ENCODE measurements around the gene RC3H1. TPM values are rescaled to one million over a fixed set of nuclear protein-coding genes. Genes with fewer than 3 reads are reported as not detected.
A peak's percentile ranks its signal among the peaks of the same experiment; 100 is the strongest.

The RC3H1 gene
- total and polyA plus RNA-seq, 2 donors (not counting 1 experiment from before 2014, with no cell fraction given): 13.6 to 17.5 TPM

- no peak overlapping the region for H3K4me2 ChIP-seq (ENCODE audit: extremely low read depth, insufficient read depth, low read length)
- no peak overlapping the region for H3K9ac ChIP-seq (ENCODE audit: insufficient read depth, low read length)
- TF ChIP-seq, protein P1, sequence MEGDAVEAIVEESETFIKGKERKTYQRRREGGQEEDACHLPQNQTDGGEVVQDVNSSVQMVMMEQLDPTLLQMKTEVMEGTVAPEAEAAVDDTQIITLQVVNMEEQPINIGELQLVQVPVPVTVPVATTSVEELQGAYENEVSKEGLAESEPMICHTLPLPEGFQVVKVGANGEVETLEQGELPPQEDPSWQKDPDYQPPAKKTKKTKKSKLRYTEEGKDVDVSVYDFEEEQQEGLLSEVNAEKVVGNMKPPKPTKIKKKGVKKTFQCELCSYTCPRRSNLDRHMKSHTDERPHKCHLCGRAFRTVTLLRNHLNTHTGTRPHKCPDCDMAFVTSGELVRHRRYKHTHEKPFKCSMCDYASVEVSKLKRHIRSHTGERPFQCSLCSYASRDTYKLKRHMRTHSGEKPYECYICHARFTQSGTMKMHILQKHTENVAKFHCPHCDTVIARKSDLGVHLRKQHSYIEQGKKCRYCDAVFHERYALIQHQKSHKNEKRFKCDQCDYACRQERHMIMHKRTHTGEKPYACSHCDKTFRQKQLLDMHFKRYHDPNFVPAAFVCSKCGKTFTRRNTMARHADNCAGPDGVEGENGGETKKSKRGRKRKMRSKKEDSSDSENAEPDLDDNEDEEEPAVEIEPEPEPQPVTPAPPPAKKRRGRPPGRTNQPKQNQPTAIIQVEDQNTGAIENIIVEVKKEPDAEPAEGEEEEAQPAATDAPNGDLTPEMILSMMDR (conservative IDR thresholded peaks at IDR 0.05 in 1 of 2, IDR thresholded peaks at IDR 0.05 in 1 of 2; ENCODE audit: low read depth in 1 of 2, low read length in 2 of 2): no peak
- no peak for TF ChIP-seq EZH2 (IDR thresholded peaks at IDR 0.05; ENCODE audit: low read length, missing control alignments)
- no peak overlapping the region for H2AFZ ChIP-seq (ENCODE audit: low read length)
- no peaks in the 10 kb centered on the region for H3K79me2 ChIP-seq (ENCODE audit: control insufficient read depth, insufficient read depth, low read length)
- no peaks in the 10 kb centered on the region for H4K20me1 ChIP-seq (ENCODE audit: control insufficient read depth, extremely low read depth, insufficient read depth, low read length)
- no peak for DNase-seq (ENCODE audit: low read depth in 2 of 2)
- no peak overlapping the region for H3K27ac ChIP-seq (ENCODE audit: insufficient read depth, low read length)
- no peaks in the 10 kb centered on the region for H3K27me3 ChIP-seq (ENCODE audit: control insufficient read depth, insufficient read depth, low read length)
- peaks cover 4% of the 10 kb centered on the region for H3K4me1 ChIP-seq (ENCODE audit: control insufficient read depth, extremely low read depth, insufficient read depth, low read length)
- no peak overlapping the region for H3K4me3 ChIP-seq (replicated peaks in 1 of 4; ENCODE audit: control extremely low read depth in 1 of 4, insufficient read depth in 1 of 4, low read depth in 3 of 4, low read length in 4 of 4)
- H3K9me3 ChIP-seq (ENCODE audit: control insufficient read depth, insufficient read depth, low read depth, low read length): no peaks in the 10 kb centered on the region
- H3K36me3 ChIP-seq (ENCODE audit: control insufficient read depth, insufficient read depth, low read length): no peaks in the 10 kb centered on the region
These were observed 14.6 kb upstream of the RC3H1 start for GRCh38 chr1:174036798-174037197.

GRCh38 chr1:174036204-174036603 lies 14.0 kb upstream of the RC3H1 start:
- Histone ChIP-seq H4K20me1 (ENCODE audit: control insufficient read depth, extremely low read depth, insufficient read depth, low read length) (no peaks in the 10 kb centered on the region), H3K9me3 (ENCODE audit: control insufficient read depth, insufficient read depth, low read depth, low read length) (no peaks in the 10 kb centered on the region), H3K9ac (ENCODE audit: insufficient read depth, low read length) (no peak overlapping the region), H2AFZ (ENCODE audit: low read length) (no peak overlapping the region), H3K79me2 (ENCODE audit: control insufficient read depth, insufficient read depth, low read length) (no peaks in the 10 kb centered on the region), H3K4me2 (ENCODE audit: extremely low read depth, insufficient read depth, low read length) (no peak overlapping the region), H3K4me1 (ENCODE audit: control insufficient read depth, extremely low read depth, insufficient read depth, low read length) (peaks cover 4% of the 10 kb centered on the region), H3K36me3 (ENCODE audit: control insufficient read depth, insufficient read depth, low read length) (no peaks in the 10 kb centered on the region), H3K4me3 (replicated peaks in 1 of 4; ENCODE audit: control extremely low read depth in 1 of 4, insufficient read depth in 1 of 4, low read depth in 3 of 4, low read length in 4 of 4) (no peak overlapping the region), H3K27ac (ENCODE audit: insufficient read depth, low read length) (no peak overlapping the region), H3K27me3 (ENCODE audit: control insufficient read depth, insufficient read depth, low read length) (no peaks in the 10 kb centered on the region)
- DNase-seq (ENCODE audit: low read depth in 2 of 2): no peak
- TF ChIP-seq EZH2 (IDR thresholded peaks at IDR 0.05; ENCODE audit: low read length, missing control alignments): no peak
- TF ChIP-seq, protein P1 (conservative IDR thresholded peaks at IDR 0.05 in 1 of 2, IDR thresholded peaks at IDR 0.05 in 1 of 2; ENCODE audit: low read depth in 1 of 2, low read length in 2 of 2): no peak

GRCh38 chr1:174032671-174033222 lies 10.6 kb upstream of the RC3H1 start:
- Histone ChIP-seq H4K20me1 (ENCODE audit: control insufficient read depth, extremely low read depth, insufficient read depth, low read length) (no peaks in the 10 kb centered on the region), H3K27ac (ENCODE audit: insufficient read depth, low read length) (no peak overlapping the region), H2AFZ (ENCODE audit: low read length) (no peak overlapping the region), H3K4me3 (replicated peaks in 1 of 4; ENCODE audit: control extremely low read depth in 1 of 4, insufficient read depth in 1 of 4, low read depth in 3 of 4, low read length in 4 of 4) (no peak overlapping the region), H3K4me2 (ENCODE audit: extremely low read depth, insufficient read depth, low read length) (no peak overlapping the region), H3K27me3 (ENCODE audit: control insufficient read depth, insufficient read depth, low read length) (no peaks in the 10 kb centered on the region), H3K9me3 (ENCODE audit: control insufficient read depth, insufficient read depth, low read depth, low read length) (no peaks in the 10 kb centered on the region), H3K36me3 (ENCODE audit: control insufficient read depth, insufficient read depth, low read length) (no peaks in the 10 kb centered on the region), H3K4me1 (ENCODE audit: control insufficient read depth, extremely low read depth, insufficient read depth, low read length) (peaks cover 2% of the 10 kb centered on the region), H3K9ac (ENCODE audit: insufficient read depth, low read length) (no peak overlapping the region), H3K79me2 (ENCODE audit: control insufficient read depth, insufficient read depth, low read length) (no peaks in the 10 kb centered on the region)
- peak in 1 of 2 donors; percentile 68 for DNase-seq (ENCODE audit: low read depth in 2 of 2)
- TF ChIP-seq EZH2 (IDR thresholded peaks at IDR 0.05; ENCODE audit: low read length, missing control alignments): no peak
- TF ChIP-seq, protein P1 (conservative IDR thresholded peaks at IDR 0.05 in 1 of 2, IDR thresholded peaks at IDR 0.05 in 1 of 2; ENCODE audit: low read depth in 1 of 2, low read length in 2 of 2): no peak

All from fibroblast of lung (primary cell).